NOMO-1 (cell line): ENCODE data around the gene LIME1.

Experiments used
- DNase-seq, 2 experiments: peaks; one replicate each; lab custom pipeline; 2025; ENCODE audit not compliant: unreplicated experiment in 2 of 2; lab: John Stamatoyannopoulos, UW

The LIME1 gene

GRCh38 chr20:63747622-63748069 is 11.2 kb downstream of the LIME1 start:
- DNase-seq, result no peak

- no peak for DNase-seq
Observed at GRCh38 chr20:63748070-63748933, 11.8 kb downstream of the LIME1 start.

GRCh38 chr20:63748934-63749270 is 12.4 kb downstream of the LIME1 start:
- DNase-seq, result no peak

GRCh38 chr20:63749597-63750508 is 13.4 kb downstream of the LIME1 start:
- DNase-seq, result no peak

- DNase-seq, result no peak
Observed at GRCh38 chr20:63750807-63751470, 14.5 kb downstream of the LIME1 start.

- DNase-seq, result no peak
Observed at GRCh38 chr20:63751471-63752271, 15.2 kb downstream of the LIME1 start.

GRCh38 chr20:63752411-63753101 is 16.1 kb downstream of the LIME1 start:
- no peak for DNase-seq

GRCh38 chr20:63753381-63753780 is 16.9 kb downstream of the LIME1 start:
- no peak for DNase-seq

GRCh38 chr20:63754008-63754407 is 17.5 kb downstream of the LIME1 start:
- DNase-seq, result no peak

- DNase-seq, result no peak
Observed at GRCh38 chr20:63755933-63756647, 19.6 kb downstream of the LIME1 start.

- no peak for DNase-seq
Observed at GRCh38 chr20:63756648-63756991, 20.2 kb downstream of the LIME1 start.

GRCh38 chr20:63758152-63758551 is 21.7 kb downstream of the LIME1 start:
- no peak for DNase-seq

- no peak for DNase-seq
Observed at GRCh38 chr20:63759377-63759901, 23.0 kb downstream of the LIME1 start.

- no peak for DNase-seq
Observed at GRCh38 chr20:63765082-63765873, 28.8 kb downstream of the LIME1 start.

- DNase-seq, result no peak
Observed at GRCh38 chr20:63765902-63766301, 29.4 kb downstream of the LIME1 start.

- no peak for DNase-seq
Observed at GRCh38 chr20:63766695-63767426, 30.4 kb downstream of the LIME1 start.

GRCh38 chr20:63767456-63767855 is 31.0 kb downstream of the LIME1 start:
- DNase-seq, result no peak

- DNase-seq, result no peak
Observed at GRCh38 chr20:63767886-63768285, 31.4 kb downstream of the LIME1 start.
